Gastrocnemius medialis (tissue), 4 donors: ENCODE data around the gene RASA4B. TPM values are rescaled to one million over a fixed set of nuclear protein-coding genes. Genes with fewer than 3 reads are reported as not detected.

Source experiments
- ATAC-seq, 2 donors: fragments of 150-250 bp; one replicate each; pipeline ENCODE4 v1.9.1; 2016
- DNase-seq, 2 donors: peaks; one replicate each; pipeline ENCODE4 v3.0.0-alpha.2; 2019
- H3K27ac ChIP-seq, 4 donors: fragments of 200-600 bp; sonication (generic); 1 replicate in 1 of 4; 2 replicates in 3 of 4; pipeline ENCODE4 v1.5.1; 2016 to 2018; ENCODE audit warnings: mild to moderate bottlenecking in 2 of 4, moderate library complexity in 1 of 4
- H3K27me3 ChIP-seq, 3 donors: fragments of 200-600 bp; sonication (generic) in 2 of 3; 1 replicate in 1 of 3; 2 replicates in 2 of 3; pipeline versions ENCODE4 v1.5.1 to v1.6.0; 2016 to 2019; ENCODE audit warnings: mild to moderate bottlenecking in 1 of 3, moderate library complexity in 1 of 3
- H3K36me3 ChIP-seq, 2 donors: fragments of 200-600 bp; sonication (generic) in 1 of 2; one replicate each; pipeline ENCODE4 v1.5.1; 2017 to 2018
- H3K4me1 ChIP-seq, 2 donors: fragments of 200-600 bp; sonication (generic) in 1 of 2; one replicate each; pipeline ENCODE4 v1.5.1; 2016 to 2017; ENCODE audit warnings: mild to moderate bottlenecking in 2 of 2
- H3K4me3 ChIP-seq, 4 donors: fragments of 200-600 bp; sonication (generic) in 3 of 4; 1 replicate in 1 of 4; 2 replicates in 3 of 4; pipeline ENCODE4 v1.5.1; 2016 to 2019; ENCODE audit warnings: mild to moderate bottlenecking in 2 of 4
- H3K9me3 ChIP-seq, 3 donors: fragments of 200-600 bp; sonication (generic) in 2 of 3; 1 replicate in 1 of 3; 2 replicates in 2 of 3; pipeline ENCODE4 v1.5.1; 2016 to 2019
- CTCF ChIP-seq, 5 experiments: fragments of 450-650 bp in 3 of 5; fragments of 200-600 bp in 2 of 5; sonication (generic) in 2 of 5; IDR thresholded peaks in 4 of 5; conservative IDR thresholded peaks in 1 of 5; 1 replicate in 4 of 5; 2 replicates in 1 of 5; pipeline ENCODE4 v1.5.1; 2016 to 2019; ENCODE audit warnings: antibody characterized with exemption in 5 of 5, mild to moderate bottlenecking in 3 of 5, moderate library complexity in 3 of 5
- POLR2A ChIP-seq, 2 donors: fragments of 450-650 bp; IDR thresholded peaks; one replicate each; pipeline ENCODE4 v1.6.1; 2017; ENCODE audit warnings: antibody characterized with exemption in 2 of 2, mild to moderate bottlenecking in 2 of 2, moderate library complexity in 2 of 2
- in situ Hi-C, 4 donors: fragments of 200-750 bp; cut with MboI; loops; one replicate each; pipeline versions ENCODE4 v1.15.0 to v1.8.0; 2017; ENCODE audit warnings: low sequenced_read_pairs in 4 of 4
- intact Hi-C: fragments of 100-400 bp; cut with DNase I; formaldehyde crosslinking; loops from one replicate; pipeline ENCODE4 v1.15.1; 2023; ENCODE audit warnings: low total_unique reads
- microRNA-seq, 2 donors: library from miRNA; unstranded; fragments of <30 nt; microRNA quantifications; one replicate each; pipeline ENCODE4, GENCODE V29; 2016; ENCODE audit warnings: borderline replicate concordance in 2 of 2
- total RNA-seq, 4 donors: library from RNA; depleted of rRNA; stranded (reverse); fragments of >200 nt; gene quantifications; one replicate each; pipeline versions ENCODE4 v1.1.0 to v1.2.3, GENCODE V29; 2016

RASA4B gene
- total RNA-seq, 4 donors from 2014 or later: 38.0 to 127 (median 86.0) TPM

GRCh38 chr7:102433219-102434038 is 84.1 kb downstream of the RASA4B start, which contains the start of gene ORAI2:
Gene ORAI2 (plus strand): TSS chr7:102433575. CDS start chr7:102438957, 5,382 bp downstream.
- no peaks in the 10 kb centered on the region for H3K9me3 ChIP-seq
- peak within 1 kb of the TSS; percentile 55 to 75 (median 66) for H3K4me3 ChIP-seq
- no peak for TF ChIP-seq POLR2A (IDR thresholded peaks at IDR 0.05)
- no peak for TF ChIP-seq CTCF (IDR thresholded peaks at IDR 0.05 in 4 of 5, conservative IDR thresholded peaks at IDR 0.05 in 1 of 5)
- in situ Hi-C loops (no loop called here), intact Hi-C loops (no loop called here)
- DNase-seq: peak; percentile 32 to 47
- H3K36me3 ChIP-seq: no peaks in the 10 kb centered on the region
- peak within 1 kb of the TSS in 3 of 4 donors; percentile 38 to 49 (median 39) for H3K27ac ChIP-seq
- H3K27me3 ChIP-seq: no peaks in the 10 kb centered on the region
- H3K4me1 ChIP-seq: peaks cover 9% of the 10 kb centered on the region in 2 donors
- ATAC-seq: peak; percentile 68 to 72

Small RNAs within 50 kb of the gene (microRNA-seq; reads per million reads assigned to microRNA genes)
- 0 to 2.4 reads per million in 2 donors for gene MIR4467
- gene MIR5090: 0 to 0.85 reads per million in 2 donors

Other genes starting within 250 kb of the RASA4B start
- 10 to 100 TPM; 32.7 to 62.0 (median 43.5) TPM for gene SH2B2, start 230.9 kb downstream of the RASA4B start, total RNA-seq
- not detected for gene SPDYE6, start 161.3 kb downstream of the RASA4B start, total RNA-seq
- 10 to 100 TPM in 3 of 4 donors, 1 to 10 TPM in 1; 6.1 to 22.1 (median 13.4) TPM for gene PRKRIP1, start 121.4 kb downstream of the RASA4B start, total RNA-seq
- 1 to 10 TPM; 1.8 to 4.1 (median 2.3) TPM for gene ORAI2, start 84.2 kb downstream of the RASA4B start, total RNA-seq
- 10 to 100 TPM in 2 of 4 donors, 1 to 10 TPM in 2; 8.7 to 15.1 (median 10.9) TPM for gene ALKBH4, start 52.9 kb downstream of the RASA4B start, total RNA-seq
- gene LRWD1, start 52.8 kb downstream of the RASA4B start, total RNA-seq: 10 to 100 TPM in 3 of 4 donors, 1 to 10 TPM in 1; 7.5 to 24.5 (median 18.0) TPM
- 10 to 100 TPM; 25.7 to 67.9 (median 51.6) TPM for gene POLR2J, start 38.9 kb downstream of the RASA4B start, total RNA-seq
- gene UPK3BL2, start 25.9 kb upstream of the RASA4B start, total RNA-seq: 1 to 10 TPM in 2 of 4 donors, not detected in 2; 1.6 to 3.0 TPM
- gene SPDYE2, start 33.4 kb upstream of the RASA4B start, total RNA-seq: not detected
- gene POLR2J3, start 54.8 kb upstream of the RASA4B start, total RNA-seq: 10 to 100 TPM in 2 of 4 donors, 1 to 10 TPM in 2; 1.1 to 17.4 (median 8.5) TPM
- gene RASA4, start 99.0 kb upstream of the RASA4B start, total RNA-seq: 100 to 1,000 TPM in 3 of 4 donors, 10 to 100 TPM in 1; 52.4 to 329 (median 177) TPM
- gene UPK3BL1, start 125.0 kb upstream of the RASA4B start, total RNA-seq: 10 to 100 TPM in 3 of 4 donors, 1 to 10 TPM in 1; 6.1 to 18.7 (median 15.1) TPM
- gene SPDYE2B, start 132.5 kb upstream of the RASA4B start, total RNA-seq: not detected
- 1 to 10 TPM in 1 of 4 donors, under 1 TPM in 2, not detected in 1; 0.59 to 2.9 (median 0.80) TPM for gene POLR2J2, start 153.9 kb upstream of the RASA4B start, total RNA-seq
- 10 to 100 TPM in 3 of 4 donors, 1 to 10 TPM in 1; 9.9 to 28.0 (median 18.9) TPM for gene FAM185A, start 231.2 kb upstream of the RASA4B start, total RNA-seq